K562 (cell line): Measurements from ENCODE around the gene PHF19.

Experiments used
- CBX5 ChIP-seq: IDR thresholded peaks from 2 replicates; pipeline ENCODE4 v1.6.1; 2014; ENCODE audit warnings: low read depth, borderline replicate concordance
- EP300 ChIP-seq: IDR thresholded peaks from 2 replicates; pipeline ENCODE4 v1.6.1; 2012; ENCODE audit warnings: low read length, improper control_type of control experiment
- FOXJ3 ChIP-seq: sonication (generic); formaldehyde crosslinking; IDR thresholded peaks from 2 replicates; pipeline ENCODE4 v1.4.0; 2020; ENCODE audit warnings: mild to moderate bottlenecking, missing genetic modification reagents
- JUN ChIP-seq, 2 experiments: sonication (generic) in 1 of 2; formaldehyde crosslinking in 1 of 2; IDR thresholded peaks; 2 replicates each; pipeline versions ENCODE4 v1.6.1 to v1.8.0; 2012 to 2022; ENCODE audit warnings: borderline replicate concordance in 2 of 2, mild to moderate bottlenecking in 2 of 2, improper control_type of control experiment in 1 of 2, low read depth in 1 of 2, low read length in 1 of 2, missing genetic modification reagents in 1 of 2
- MAFK ChIP-seq: IDR thresholded peaks from 2 replicates; pipeline ENCODE4 v1.6.1; 2011; ENCODE audit warnings: low read length, improper control_type of control experiment
- MEF2D ChIP-seq: conservative IDR thresholded peaks from 2 replicates; pipeline ENCODE4 v1.6.1; 2016; ENCODE audit warnings: low read depth, missing genetic modification characterization, missing compliant biosample characterization
- NFIX ChIP-seq: fragments of 250-450 bp; sonication (Bioruptor Pico); IDR thresholded peaks from 2 replicates; pipeline ENCODE4 v1.4.0; 2020; ENCODE audit warnings: low read depth, mild to moderate bottlenecking, moderate library complexity
- NR1H2 ChIP-seq: sonication (generic); formaldehyde crosslinking; IDR thresholded peaks from 2 replicates; pipeline ENCODE4 v1.4.0; 2020; ENCODE audit warnings: mild to moderate bottlenecking, missing genetic modification reagents
- POLR2A ChIP-seq: fragments of 450-650 bp; conservative IDR thresholded peaks from 2 replicates; pipeline ENCODE4 v1.6.1; 2016
- PYGO2 ChIP-seq: fragments of 450-650 bp; IDR thresholded peaks from 2 replicates; pipeline ENCODE4 v1.6.1; 2016; ENCODE audit warnings: mild to moderate bottlenecking, missing genetic modification characterization, moderate library complexity, missing compliant biosample characterization
- SMARCE1 ChIP-seq: fragments of 450-650 bp; IDR thresholded peaks from 2 replicates; pipeline ENCODE4 v1.7.1; 2016; ENCODE audit warnings: mild to moderate bottlenecking
- ZNF232 ChIP-seq: sonication (generic); formaldehyde crosslinking; IDR thresholded peaks from 2 replicates; pipeline ENCODE4 v1.8.0; 2022; ENCODE audit warnings: mild to moderate bottlenecking, missing genetic modification reagents
- TF ChIP-seq, protein P1 (sequence below): fragments of 450-650 bp; IDR thresholded peaks from 2 replicates; pipeline ENCODE4 v1.7.1; 2018; ENCODE audit warnings: mild to moderate bottlenecking, low read depth; ENCODE audit not compliant: partially characterized antibody
- TF ChIP-seq, protein P2 (sequence below), 2 experiments: fragments of 450-650 bp in 1 of 2; sonication (generic) in 1 of 2; formaldehyde crosslinking in 1 of 2; IDR thresholded peaks in 1 of 2; conservative IDR thresholded peaks in 1 of 2; 2 replicates each; pipeline versions ENCODE4 v1.6.1 to v1.8.1; 2016 to 2023; ENCODE audit warnings: mild to moderate bottlenecking in 2 of 2, moderate library complexity in 2 of 2, inconsistent platforms in 1 of 2, missing genetic modification reagents in 1 of 2

DNA sequence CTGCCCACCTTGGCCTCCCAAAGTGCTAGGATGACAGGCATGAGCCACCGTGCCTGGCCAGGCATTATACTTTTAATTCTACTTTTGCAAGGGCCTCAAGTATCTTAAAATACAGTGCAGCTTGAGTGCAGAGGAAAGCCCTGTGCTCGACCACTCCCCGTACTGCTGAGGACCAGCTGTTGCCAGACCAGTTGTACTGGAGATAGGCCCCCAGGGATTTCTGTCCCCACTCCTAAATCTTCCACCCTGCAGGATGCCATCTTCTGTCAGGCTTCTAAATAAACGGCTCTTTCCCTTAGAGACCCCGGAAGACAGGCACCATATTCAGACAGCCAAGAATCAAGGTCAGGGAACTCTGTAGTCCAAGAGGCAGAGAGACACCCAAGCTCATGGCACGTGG is 17.6 kb downstream of the PHF19 start:
- no peak for TF ChIP-seq PYGO2 (tag)
- TF ChIP-seq MAFK: no peak
- no peak for TF ChIP-seq NR1H2 (CRISPR knock-in tag)
- TF ChIP-seq ZNF232 (CRISPR knock-in tag): no peak
- no peak for TF ChIP-seq POLR2A
- TF ChIP-seq, protein P1, sequence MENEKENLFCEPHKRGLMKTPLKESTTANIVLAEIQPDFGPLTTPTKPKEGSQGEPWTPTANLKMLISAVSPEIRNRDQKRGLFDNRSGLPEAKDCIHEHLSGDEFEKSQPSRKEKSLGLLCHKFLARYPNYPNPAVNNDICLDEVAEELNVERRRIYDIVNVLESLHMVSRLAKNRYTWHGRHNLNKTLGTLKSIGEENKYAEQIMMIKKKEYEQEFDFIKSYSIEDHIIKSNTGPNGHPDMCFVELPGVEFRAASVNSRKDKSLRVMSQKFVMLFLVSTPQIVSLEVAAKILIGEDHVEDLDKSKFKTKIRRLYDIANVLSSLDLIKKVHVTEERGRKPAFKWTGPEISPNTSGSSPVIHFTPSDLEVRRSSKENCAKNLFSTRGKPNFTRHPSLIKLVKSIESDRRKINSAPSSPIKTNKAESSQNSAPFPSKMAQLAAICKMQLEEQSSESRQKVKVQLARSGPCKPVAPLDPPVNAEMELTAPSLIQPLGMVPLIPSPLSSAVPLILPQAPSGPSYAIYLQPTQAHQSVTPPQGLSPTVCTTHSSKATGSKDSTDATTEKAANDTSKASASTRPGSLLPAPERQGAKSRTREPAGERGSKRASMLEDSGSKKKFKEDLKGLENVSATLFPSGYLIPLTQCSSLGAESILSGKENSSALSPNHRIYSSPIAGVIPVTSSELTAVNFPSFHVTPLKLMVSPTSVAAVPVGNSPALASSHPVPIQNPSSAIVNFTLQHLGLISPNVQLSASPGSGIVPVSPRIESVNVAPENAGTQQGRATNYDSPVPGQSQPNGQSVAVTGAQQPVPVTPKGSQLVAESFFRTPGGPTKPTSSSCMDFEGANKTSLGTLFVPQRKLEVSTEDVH: no peak
- no peak for TF ChIP-seq JUN (IDR thresholded peaks at IDR 0.05; ENCODE audit: borderline replicate concordance, low read depth, low read length)
- TF ChIP-seq JUN (CRISPR knock-in tag; IDR thresholded peaks at IDR 0.05; ENCODE audit: borderline replicate concordance): no peak
- TF ChIP-seq, protein P2, sequence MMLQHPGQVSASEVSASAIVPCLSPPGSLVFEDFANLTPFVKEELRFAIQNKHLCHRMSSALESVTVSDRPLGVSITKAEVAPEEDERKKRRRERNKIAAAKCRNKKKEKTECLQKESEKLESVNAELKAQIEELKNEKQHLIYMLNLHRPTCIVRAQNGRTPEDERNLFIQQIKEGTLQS (IDR thresholded peaks at IDR 0.05): no peak
- TF ChIP-seq, protein P2 (CRISPR knock-in tag; conservative IDR thresholded peaks at IDR 0.05): no peak
- no peak for TF ChIP-seq CBX5
- no peak for TF ChIP-seq NFIX (CRISPR knock-in tag)
- no peak for TF ChIP-seq MEF2D
- no peak for TF ChIP-seq FOXJ3 (CRISPR knock-in tag)
- TF ChIP-seq EP300: no peak
- no peak for TF ChIP-seq SMARCE1
